Measurements from ENCODE around the gene CPSF6.

GRCh38 chr12:69287556-69287955 is 48.2 kb downstream of the CPSF6 start:
- TF ChIP-seq CTCF (IDR thresholded peaks at IDR 0.05) (no peak), ERG (CRISPR knock-in tag; IDR thresholded peaks at IDR 0.05) (no peak), JAZF1 (CRISPR knock-in tag; IDR thresholded peaks at IDR 0.05) (no peak), ETV6 (CRISPR knock-in tag; IDR thresholded peaks at IDR 0.05) (no peak), TCF7 (CRISPR knock-in tag; IDR thresholded peaks at IDR 0.05; ENCODE audit: low read depth) (no peak), MLX (CRISPR knock-in tag; IDR thresholded peaks at IDR 0.05) (no peak), MYBL2 (CRISPR knock-in tag; IDR thresholded peaks at IDR 0.05) (no peak), GRHL2 (CRISPR knock-in tag; IDR thresholded peaks at IDR 0.05; ENCODE audit: insufficient replicate concordance, severe bottlenecking) (no peak), ZNF671 (CRISPR knock-in tag; IDR thresholded peaks at IDR 0.05) (no peak)
